Measurements from ENCODE around the gene B4GALT2.

DNA sequence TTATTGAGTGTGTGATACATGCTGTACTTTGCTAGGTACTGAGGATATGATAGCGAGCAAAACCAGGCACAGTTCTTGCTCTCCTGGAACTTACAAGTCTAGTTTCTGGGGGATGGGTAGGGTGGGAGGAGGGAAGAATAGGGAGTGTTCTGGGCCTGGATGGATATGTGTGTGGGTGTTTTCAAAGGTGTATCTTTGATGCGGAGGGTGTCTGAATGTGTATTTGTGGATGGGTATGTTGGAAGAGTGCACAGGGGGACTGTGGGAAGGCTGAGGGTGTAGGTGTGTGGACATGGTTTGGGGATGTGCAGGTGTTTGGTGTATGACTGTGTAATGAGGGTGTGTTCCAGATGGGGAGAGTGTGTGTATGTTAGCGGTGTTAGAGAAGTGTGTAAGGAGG is 13.7 kb upstream of the B4GALT2 start:
- no peak for TF ChIP-seq RAD21 (IDR thresholded peaks at IDR 0.05; ENCODE audit: insufficient read depth, low read depth, low read length)
- no peak for TF ChIP-seq EED (IDR thresholded peaks at IDR 0.05; ENCODE audit: low read depth)

Data from GM12878 (cell line).